H9 (cell line): ENCODE data around the gene KLHL22. TPM values are rescaled to one million over a fixed set of nuclear protein-coding genes. Genes with fewer than 3 reads are reported as not detected.

ENCODE experiments used
- DNase-seq: peaks from one replicate; pipeline ENCODE4 v3.0.0-alpha.2; 2017
- H2AFZ ChIP-seq: one replicate; pipeline ENCODE4 v1.6.1; 2013; ENCODE audit warnings: mild to moderate bottlenecking, low read length, control low read depth, moderate library complexity
- H2AK5ac ChIP-seq: 2 replicates; pipeline ENCODE4 v1.6.1; 2013; ENCODE audit warnings: low read length, control low read depth, mixed read lengths; ENCODE audit not compliant: insufficient read length
- H2BK120ac ChIP-seq: one replicate; pipeline ENCODE4 v1.6.1; 2013; ENCODE audit warnings: low read depth, mild to moderate bottlenecking, low read length, control low read depth, inconsistent platforms; ENCODE audit not compliant: poor library complexity, severe bottlenecking
- H2BK12ac ChIP-seq: 2 replicates; pipeline ENCODE4 v1.6.1; 2013; ENCODE audit warnings: low read length, control low read depth, mixed read lengths, low read depth; ENCODE audit not compliant: insufficient read length
- H2BK15ac ChIP-seq: 2 replicates; pipeline ENCODE4 v1.6.1; 2013; ENCODE audit warnings: low read depth, low read length, control low read depth
- H2BK20ac ChIP-seq: one replicate; pipeline ENCODE4 v1.6.1; 2013; ENCODE audit warnings: low read depth, mild to moderate bottlenecking, low read length, control low read depth, inconsistent platforms; ENCODE audit not compliant: poor library complexity, severe bottlenecking
- H2BK5ac ChIP-seq: 2 replicates; pipeline ENCODE4 v1.6.1; 2013; ENCODE audit warnings: low read length, control low read depth, mixed read lengths; ENCODE audit not compliant: insufficient read length
- H3K14ac ChIP-seq: 2 replicates; pipeline ENCODE4 v1.6.1; 2013; ENCODE audit warnings: low read length, control low read depth; ENCODE audit not compliant: insufficient read depth
- H3K18ac ChIP-seq: 2 replicates; pipeline ENCODE4 v1.6.1; 2013; ENCODE audit warnings: low read depth, mild to moderate bottlenecking, mixed read lengths, low read length, control low read depth; ENCODE audit not compliant: insufficient read length
- H3K23ac ChIP-seq: 2 replicates; pipeline ENCODE4 v1.6.1; 2013; ENCODE audit warnings: low read length, control low read depth, mixed read lengths, low read depth; ENCODE audit not compliant: insufficient read length
- H3K23me2 ChIP-seq: 2 replicates; pipeline ENCODE4 v1.6.1; 2013; ENCODE audit warnings: low read depth, mild to moderate bottlenecking, mixed read lengths, low read length, control low read depth; ENCODE audit not compliant: insufficient read length, poor library complexity, severe bottlenecking
- H3K27ac ChIP-seq: 2 replicates; pipeline ENCODE4 v1.5.1; 2013; ENCODE audit warnings: low read length, control low read depth, mixed read lengths, low read depth; ENCODE audit not compliant: insufficient read length
- H3K27me3 ChIP-seq: 2 replicates; pipeline ENCODE4 v1.6.1; 2013; ENCODE audit warnings: low read length, control low read depth, inconsistent platforms; ENCODE audit not compliant: insufficient read depth
- H3K4ac ChIP-seq: 2 replicates; pipeline ENCODE4 v1.6.1; 2013; ENCODE audit warnings: low read depth, mild to moderate bottlenecking, control low read depth, inconsistent platforms, low read length, moderate library complexity
- H3K4me1 ChIP-seq: 2 replicates; pipeline ENCODE4 v1.6.1; 2013; ENCODE audit warnings: low read length, control low read depth, inconsistent platforms; ENCODE audit not compliant: insufficient read depth
- H3K4me2 ChIP-seq: 2 replicates; pipeline ENCODE4 v1.6.1; 2013; ENCODE audit warnings: low read length, control low read depth, mixed read lengths; ENCODE audit not compliant: insufficient read length, insufficient read depth
- H3K56ac ChIP-seq: 2 replicates; pipeline ENCODE4 v1.6.1; 2013; ENCODE audit warnings: low read depth, mild to moderate bottlenecking, mixed read lengths, low read length, control low read depth; ENCODE audit not compliant: insufficient read length
- H3K79me1 ChIP-seq: 2 replicates; pipeline ENCODE4 v1.6.1; 2013; ENCODE audit warnings: low read depth, mild to moderate bottlenecking, moderate library complexity, low read length, control low read depth, inconsistent platforms; ENCODE audit not compliant: insufficient read depth, poor library complexity, severe bottlenecking
- H3K79me2 ChIP-seq: 2 replicates; pipeline ENCODE4 v1.6.1; 2013; ENCODE audit warnings: low read length, control low read depth, inconsistent platforms; ENCODE audit not compliant: insufficient read depth
- H3K9ac ChIP-seq: 2 replicates; pipeline ENCODE4 v1.6.1; 2013; ENCODE audit warnings: low read length, control low read depth, mixed read lengths; ENCODE audit not compliant: insufficient read length; ENCODE audit errors: extremely low read depth
- H3K9me3 ChIP-seq: one replicate; pipeline ENCODE4 v1.6.1; 2013; ENCODE audit warnings: low read depth, low read length, inconsistent platforms; ENCODE audit not compliant: control insufficient read depth
- H3T11ph ChIP-seq: one replicate; pipeline ENCODE4 v1.6.1; 2013; ENCODE audit warnings: mild to moderate bottlenecking, low read length, control low read depth, inconsistent platforms
- H4K20me1 ChIP-seq: one replicate; pipeline ENCODE4 v1.6.1; 2013; ENCODE audit not compliant: control insufficient read depth, insufficient read length, insufficient read depth
- H4K5ac ChIP-seq: 2 replicates; pipeline ENCODE4 v1.6.1; 2013; ENCODE audit warnings: low read depth, mild to moderate bottlenecking, mixed read lengths, low read length, control low read depth; ENCODE audit not compliant: insufficient read length
- H4K8ac ChIP-seq: replicated peaks from 2 replicates; pipeline ENCODE4 v1.6.1; 2013; ENCODE audit warnings: low read length, control low read depth, mixed read lengths, low read depth; ENCODE audit not compliant: insufficient read length
- H4K91ac ChIP-seq: 2 replicates; pipeline ENCODE4 v1.6.1; 2013; ENCODE audit warnings: low read depth, mild to moderate bottlenecking, moderate library complexity, mixed read lengths, low read length, control low read depth; ENCODE audit not compliant: insufficient read length
- H3K27ac Mint-ChIP-seq, 3 experiments: 2 replicates in 2 of 3; 3 replicates in 1 of 3; pipeline ENCODE4 v1.8.0; 2020 to 2021; ENCODE audit warnings: mixed read lengths in 3 of 3, mild to moderate bottlenecking in 1 of 3, moderate library complexity in 1 of 3
- H3K27me3 Mint-ChIP-seq: 2 replicates; pipeline ENCODE4 v1.8.0; 2021; ENCODE audit warnings: low read depth, mild to moderate bottlenecking, moderate library complexity, mixed read lengths
- H3K36me3 Mint-ChIP-seq, 3 experiments: 2 replicates in 2 of 3; 3 replicates in 1 of 3; pipeline ENCODE4 v1.8.0; 2020 to 2021; ENCODE audit warnings: low read depth in 3 of 3, mixed read lengths in 3 of 3; ENCODE audit not compliant: insufficient read depth in 1 of 3
- H3K4me1 Mint-ChIP-seq, 2 experiments: 2 replicates each; pipeline ENCODE4 v1.8.0; 2020; ENCODE audit warnings: mixed read lengths in 2 of 2
- H3K4me3 Mint-ChIP-seq, 2 experiments: 2 replicates in 1 of 2; 3 replicates in 1 of 2; pipeline ENCODE4 v1.8.0; 2020 to 2021; ENCODE audit warnings: mild to moderate bottlenecking in 2 of 2, mixed read lengths in 2 of 2, moderate library complexity in 1 of 2
- H3K9me3 Mint-ChIP-seq, 2 experiments: 2 replicates in 1 of 2; 3 replicates in 1 of 2; pipeline ENCODE4 v1.8.0; 2020; ENCODE audit warnings: mild to moderate bottlenecking in 2 of 2, mixed read lengths in 2 of 2, moderate library complexity in 1 of 2
- CTCF ChIP-seq: fragments of 200-600 bp; sonication (generic); conservative IDR thresholded peaks from 3 replicates; pipeline ENCODE4 v1.8.0; 2021; ENCODE audit warnings: antibody characterized with exemption, mild to moderate bottlenecking
- WGBS: extraction: QIAGEN DNeasy Blood & Tissue Kit; methylation state at CpG from one replicate; pipeline ENCODE4 v1.1.7; 2013; ENCODE audit warnings: missing lambda C conversion rate, low lambda C conversion rate, mixed read lengths; ENCODE audit not compliant: insufficient read length; ENCODE audit errors: extremely low coverage; 5-methylcytosine and 5-hydroxymethylcytosine counted together
- total RNA-seq: library from RNA; stranded (reverse); gene quantifications from 2 replicates; pipeline ENCODE4 v1.2.1, GENCODE V29; 2021

Gene KLHL22
- total RNA-seq, 1 experiment from 2014 or later: 11.9 TPM

GRCh38 chr22:20490941-20491307 lies 4.7 kb downstream of the KLHL22 start:
- H3K18ac ChIP-seq: no peak overlapping the region
- H3K27me3 ChIP-seq: no peaks in the 10 kb centered on the region; the same call in 1 of the 2 replicates
- H3K23me2 ChIP-seq: peaks cover 10% of the 10 kb centered on the region
- no peak overlapping the region for H3T11ph ChIP-seq
- H2BK12ac ChIP-seq: no peak overlapping the region
- Mint-ChIP-seq H3K27ac (no peak overlapping the region), H3K9me3 (no peaks in the 10 kb centered on the region), H3K27me3 (peaks cover 11% of the 10 kb centered on the region), H3K4me1 (peaks cover 7 to 17% of the 10 kb centered on the region in 2 experiments), H3K4me3 (no peak overlapping the region), H3K36me3 (peaks cover 0 to 4% (median 0%) of the 10 kb centered on the region in 3 experiments; a peak in 4 of 7 replicates)
- no peak overlapping the region for H3K9ac ChIP-seq
- H3K14ac ChIP-seq: no peak overlapping the region
- no peak overlapping the region for H2BK120ac ChIP-seq
- no peak overlapping the region for H3K27ac ChIP-seq
- DNase-seq: no peak
- no peak overlapping the region for H2BK5ac ChIP-seq
- no peak overlapping the region for H3K23ac ChIP-seq
- no peak overlapping the region for H4K8ac ChIP-seq
- no peak overlapping the region for H2BK20ac ChIP-seq
- no peaks in the 10 kb centered on the region for H4K20me1 ChIP-seq
- H3K4me1 ChIP-seq: peaks cover 2% of the 10 kb centered on the region; the same call in 1 of the 2 replicates
- no peak overlapping the region for H3K56ac ChIP-seq
- H2AFZ ChIP-seq: no peak overlapping the region
- H4K91ac ChIP-seq: no peak overlapping the region
- H4K5ac ChIP-seq: no peak overlapping the region
- H2AK5ac ChIP-seq: no peak overlapping the region
- peaks cover 4% of the 10 kb centered on the region for H3K79me1 ChIP-seq
- peaks cover 2% of the 10 kb centered on the region; the same call in 1 of the 2 replicates for H3K79me2 ChIP-seq
- TF ChIP-seq CTCF: no peak
- H3K9me3 ChIP-seq: no peaks in the 10 kb centered on the region
- no peak overlapping the region for H2BK15ac ChIP-seq
- no CpG with 5 or more reads among the region's 1 CpG for WGBS
- H3K4me2 ChIP-seq: no peak overlapping the region
- no peak overlapping the region for H3K4ac ChIP-seq
